Measurements from ENCODE around the gene POLG. TPM values are rescaled to one million over a fixed set of nuclear protein-coding genes. Genes with fewer than 3 reads are reported as not detected.

The POLG gene
- total and polyA plus RNA-seq, 2 of the 13 experiments (the other 11 are each of a cell fraction or from before 2014, with no cell fraction given): 26.6 to 35.5 TPM

- no peak for TF ChIP-seq SNAPC4 (CRISPR knock-in tag; IDR thresholded peaks at IDR 0.05)
- peak; percentile 95 for TF ChIP-seq ZNF501 (CRISPR knock-in tag; IDR thresholded peaks at IDR 0.05)
- TF ChIP-seq SP1 (IDR thresholded peaks at IDR 0.05): no peak
- peak; percentile 74; the same call in 1 of the 2 replicates for TF ChIP-seq SP1 (CRISPR knock-in tag; IDR thresholded peaks at IDR 0.05)
- peak; percentile 9 for TF ChIP-seq YY1 (IDR thresholded peaks at IDR 0.05; ENCODE audit: insufficient read depth, insufficient replicate concordance, low read depth, low read length)
- TF ChIP-seq ZNF772 (CRISPR knock-in tag; IDR thresholded peaks at IDR 0.05): peak; percentile 94
- no peak for TF ChIP-seq ZKSCAN5 (CRISPR knock-in tag; IDR thresholded peaks at IDR 0.05)
- TF ChIP-seq PITX1 (CRISPR knock-in tag; IDR thresholded peaks at IDR 0.05): peak; percentile 72; the same call in 1 of the 2 replicates
- TF ChIP-seq THRA (CRISPR knock-in tag; IDR thresholded peaks at IDR 0.05; ENCODE audit: borderline replicate concordance): peak; percentile 10; the same call in 1 of the 2 replicates
- 0 out of 2 replicates have a peak, but pooled peaks have one; percentile 40 for TF ChIP-seq ISX (CRISPR knock-in tag; conservative IDR thresholded peaks at IDR 0.05)
- peak; percentile 83 for TF ChIP-seq ZNF878 (CRISPR knock-in tag; IDR thresholded peaks at IDR 0.05)
- TF ChIP-seq ZBTB2 (CRISPR knock-in tag; IDR thresholded peaks at IDR 0.05; ENCODE audit: low read depth): peak; percentile 72
- TF ChIP-seq TIGD3 (CRISPR knock-in tag; IDR thresholded peaks at IDR 0.05; ENCODE audit: borderline replicate concordance): no peak
- TF ChIP-seq MED8 (CRISPR knock-in tag; IDR thresholded peaks at IDR 0.05; ENCODE audit: insufficient replicate concordance): peak; percentile 35
- TF ChIP-seq ZNF703 (CRISPR knock-in tag; IDR thresholded peaks at IDR 0.05; ENCODE audit: borderline replicate concordance): 0 out of 2 replicates have a peak, but pooled peaks have one; percentile 72
- no peak for TF ChIP-seq ZNF33B (CRISPR knock-in tag; IDR thresholded peaks at IDR 0.05)
- TF ChIP-seq PAX8 (CRISPR knock-in tag; IDR thresholded peaks at IDR 0.05; ENCODE audit: borderline replicate concordance): no peak
These were observed at the start of gene POLG (continued) for GRCh38 chr15:89334510-89335297.

All from HepG2 (cell line).